Posterior cingulate gyrus (tissue), 11 donors: ENCODE results near the gene HMCN1.
"Not testable (repeated sequence)": the region's sequence is repeated elsewhere in the genome, so short reads cannot be mapped to it uniquely, and the experiment has no call there.

Source experiments
- DNase-seq, 10 donors: peaks; one replicate each; pipeline versions ENCODE4 v3.0.0 to v3.0.0-alpha.2; 2020 to 2021; ENCODE audit warnings: mixed read lengths in 3 of 10
- intact Hi-C: fragments of 100-400 bp; cut with DNase I; formaldehyde crosslinking; loops from one replicate; pipeline ENCODE4 v1.15.1; 2023

HMCN1 gene

DNA sequence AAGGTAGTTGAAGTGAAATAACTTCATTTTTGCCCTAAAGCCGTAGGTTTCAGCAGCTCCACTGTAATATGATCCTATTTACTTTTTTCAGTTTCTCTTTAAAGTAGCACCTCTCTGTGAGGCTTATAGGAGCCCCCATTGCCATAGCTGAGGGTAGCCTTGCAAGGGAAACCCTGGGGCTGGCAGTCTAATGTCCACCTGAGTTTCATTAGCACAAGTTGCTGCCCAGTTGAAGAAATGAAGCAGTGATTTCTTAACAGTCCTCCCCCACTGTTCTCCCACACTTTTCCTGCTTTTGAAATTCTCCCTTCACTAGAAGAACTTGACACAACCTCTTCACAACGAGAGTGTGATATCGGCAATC is 1.5 kb downstream of the HMCN1 start:
- no peak for DNase-seq
- intact Hi-C loops, result no loop called here

DNA sequence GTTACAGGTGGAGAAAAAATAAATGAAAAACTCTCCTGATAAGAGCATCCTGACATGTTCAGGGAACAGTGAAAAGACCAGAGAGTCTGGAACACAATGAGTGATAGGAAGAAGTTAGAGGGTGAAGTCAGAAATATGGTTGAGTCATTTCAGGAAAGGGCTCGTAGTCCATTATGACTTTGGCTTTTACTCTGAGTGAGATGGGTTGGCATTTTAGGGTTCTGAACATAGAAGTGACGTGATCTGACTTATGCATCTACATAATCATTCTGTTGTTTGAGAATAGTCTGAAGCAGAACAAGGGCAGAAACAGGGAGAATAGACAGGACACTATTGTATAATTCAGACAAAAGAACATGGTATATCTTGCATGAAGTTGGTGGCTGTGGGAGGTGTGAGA is 5.8 kb downstream of the HMCN1 start:
- DNase-seq, result no peak
- intact Hi-C loops, result no loop called here

DNA sequence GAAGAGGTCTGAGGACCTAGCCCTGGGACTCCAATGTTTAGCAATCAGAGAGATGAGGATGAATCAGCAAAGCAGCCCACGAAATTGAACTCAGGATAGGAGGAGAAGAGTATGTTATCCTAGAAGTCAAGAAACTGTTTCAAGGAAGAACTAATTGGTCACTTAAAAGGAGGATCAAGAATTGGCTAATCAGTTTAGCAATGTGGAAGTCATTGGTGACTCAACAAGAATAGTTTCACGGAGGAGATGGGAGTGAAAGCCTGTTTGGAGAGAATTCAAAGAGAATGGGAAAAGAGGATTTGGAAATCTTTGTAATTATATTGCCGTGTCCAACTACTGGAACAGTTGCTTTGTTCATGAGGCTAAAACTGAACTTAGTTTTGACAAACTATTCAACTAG is 7.4 kb downstream of the HMCN1 start:
- intact Hi-C loops, result no loop called here
- no peak for DNase-seq

DNA sequence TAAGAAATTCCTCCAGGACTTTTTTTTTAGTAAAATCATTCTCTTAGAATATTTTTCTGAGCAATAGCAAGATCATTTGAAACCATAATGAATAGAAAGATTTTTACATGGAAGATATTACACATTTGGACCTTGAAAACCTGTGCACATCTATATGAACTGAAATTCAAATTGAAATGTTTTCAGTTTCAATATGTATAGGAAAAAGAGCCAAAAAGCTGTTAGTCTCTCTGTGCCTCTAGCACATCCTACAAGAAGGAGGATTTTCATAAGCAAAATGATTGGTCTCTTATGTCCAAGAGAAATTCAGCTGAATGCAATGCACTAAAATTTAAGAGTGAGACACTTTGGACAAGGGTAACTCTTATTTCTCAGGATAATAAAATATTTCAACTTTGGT is 8.2 kb downstream of the HMCN1 start:
- intact Hi-C loops, result no loop called here
- DNase-seq, result no peak

DNA sequence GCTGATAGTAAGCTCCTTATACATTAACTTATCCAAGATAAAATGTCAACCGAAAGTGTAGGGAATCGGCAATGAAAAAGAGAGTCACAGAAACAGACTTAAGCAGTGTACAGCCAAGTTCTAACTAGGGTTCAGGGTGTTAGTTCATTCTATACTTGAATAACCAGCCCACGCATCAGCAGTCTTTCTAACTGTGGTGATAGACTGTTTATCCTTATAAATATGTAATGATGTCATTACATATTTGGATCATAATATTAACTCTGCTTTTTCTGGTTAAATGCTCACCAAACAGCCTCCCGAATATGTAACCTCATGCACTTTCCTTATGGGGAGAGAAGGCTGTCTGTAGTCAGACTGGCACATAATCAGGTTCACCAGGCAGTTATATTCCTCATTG is 11.0 kb downstream of the HMCN1 start:
- intact Hi-C loops, result no loop called here
- no peak for DNase-seq

DNA sequence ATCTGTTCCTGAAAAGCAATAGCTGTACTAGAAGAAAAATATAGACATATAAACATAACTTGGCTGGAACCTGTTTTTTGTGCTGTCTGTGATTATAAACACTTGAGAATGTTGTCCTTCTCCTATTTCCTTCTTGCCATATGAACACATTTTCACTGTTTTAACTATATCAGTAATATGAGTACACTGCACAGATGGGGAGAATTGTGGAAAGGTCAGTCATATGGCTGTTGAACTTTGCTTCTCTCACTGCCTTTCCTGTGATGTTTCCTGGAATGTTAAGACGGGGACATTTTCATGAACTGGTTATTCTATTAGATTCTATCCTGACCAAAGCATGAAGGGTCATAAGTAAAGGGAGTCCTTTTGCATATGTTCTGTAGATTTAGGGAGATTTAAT is 24.9 kb downstream of the HMCN1 start:
- intact Hi-C loops, result no loop called here
- no peak for DNase-seq

DNA sequence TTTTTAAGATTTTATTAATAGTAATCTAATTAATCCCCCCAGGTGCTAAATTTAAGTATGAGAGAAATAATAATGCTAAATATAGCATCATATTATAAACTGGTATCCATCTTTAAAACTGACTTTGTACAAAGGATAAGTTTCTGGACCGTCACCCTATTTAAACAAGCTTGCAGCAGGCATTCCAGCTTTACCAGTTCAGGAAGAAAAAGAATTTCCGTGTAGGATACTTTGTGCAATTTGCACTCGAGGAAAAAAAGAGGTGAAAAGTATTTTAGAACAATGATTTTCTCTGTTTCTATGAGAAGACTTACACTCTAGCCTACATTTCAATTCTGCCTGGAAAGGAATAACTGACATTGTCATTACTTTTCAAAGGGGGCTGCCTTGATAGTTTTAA is 27.6 kb downstream of the HMCN1 start:
- no peak for DNase-seq
- intact Hi-C loops, result no loop called here

DNA sequence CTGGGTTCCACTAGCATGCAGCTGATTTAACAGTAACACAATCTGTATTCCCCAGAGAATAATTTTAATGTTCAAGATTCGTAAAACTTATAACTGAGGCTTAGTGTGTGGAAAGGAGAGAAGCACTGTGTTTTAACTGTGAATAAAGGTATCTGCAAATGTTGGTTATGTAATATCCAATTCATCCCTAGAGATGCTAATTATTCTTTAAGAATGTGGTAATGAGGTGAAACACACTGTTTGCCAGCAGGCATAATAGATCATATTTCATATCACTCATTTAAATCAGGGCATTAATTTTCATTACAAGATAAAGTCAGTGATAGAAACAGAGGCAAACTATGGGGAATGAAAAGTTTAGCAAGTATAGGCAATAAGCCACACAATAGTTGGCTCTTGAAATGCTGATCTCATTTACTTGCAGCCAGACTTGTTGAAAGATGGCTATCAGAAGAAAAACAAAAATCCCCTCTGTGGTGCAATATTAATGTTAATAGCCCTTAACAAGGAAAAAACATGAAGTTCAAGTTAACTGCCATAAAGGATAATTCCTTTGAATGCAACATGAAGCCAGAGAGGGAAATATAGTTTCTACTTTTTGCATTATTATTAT is 33.4 kb downstream of the HMCN1 start:
- intact Hi-C loops, result no loop called here
- no peak for DNase-seq

DNA sequence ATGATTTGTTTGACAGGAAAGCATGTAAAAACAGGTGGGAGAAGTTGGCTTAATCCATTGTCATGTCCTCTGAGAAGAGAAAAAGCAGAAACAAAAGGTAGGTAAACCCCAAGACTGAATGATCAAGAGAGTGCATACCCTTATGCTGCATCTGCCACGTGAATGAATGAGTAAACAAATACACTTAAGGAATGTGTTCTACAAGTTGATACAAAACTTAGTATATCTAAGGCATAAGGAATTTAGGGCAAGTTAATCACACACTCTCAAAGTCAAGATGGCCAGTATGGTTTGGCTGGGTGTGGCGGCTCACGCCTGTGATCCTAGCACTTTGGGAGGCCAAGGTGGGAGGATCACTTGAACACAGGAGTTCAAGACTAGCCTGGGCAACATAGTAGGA is 34.2 kb downstream of the HMCN1 start:
- DNase-seq, result no peak
- intact Hi-C loops, result no loop called here

DNA sequence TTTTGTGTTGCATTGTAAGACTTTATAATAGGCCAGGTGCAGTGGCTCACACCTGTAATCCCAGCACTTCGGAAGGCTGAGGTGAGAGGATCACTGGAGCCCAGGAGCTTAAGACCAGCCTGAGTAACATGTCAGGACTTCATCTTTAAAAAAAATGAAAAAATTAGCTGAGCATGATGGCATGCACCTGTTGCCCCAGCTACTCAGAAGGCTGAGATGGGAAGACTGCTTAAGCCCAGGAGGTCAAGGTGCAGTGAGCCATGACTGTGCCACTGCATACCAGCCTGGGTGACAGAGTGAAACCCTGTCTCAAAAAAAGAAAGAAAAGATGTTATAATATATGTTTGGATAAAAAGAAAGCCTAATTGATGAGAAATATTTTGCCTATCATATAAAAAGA is 34.9 kb downstream of the HMCN1 start:
- intact Hi-C loops, result no loop called here
- DNase-seq, result no peak

DNA sequence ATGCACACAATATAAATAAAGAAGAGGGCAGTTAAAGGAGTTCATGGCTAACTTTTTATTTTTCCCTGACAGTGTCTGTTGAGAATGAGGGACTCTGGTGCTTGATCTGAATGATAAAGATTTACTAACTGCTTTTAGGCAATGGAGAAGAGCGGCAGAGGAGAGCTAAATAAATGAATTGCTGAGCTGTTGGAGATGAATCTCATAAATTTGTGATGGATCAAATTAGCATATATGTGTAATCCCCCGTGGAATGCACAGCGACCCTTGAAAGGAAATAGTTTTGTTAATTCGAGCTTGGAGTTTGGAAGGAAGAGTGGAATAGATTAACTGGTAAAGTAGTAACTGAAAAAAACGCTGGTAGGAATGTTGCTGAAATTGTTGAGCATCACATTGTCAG is 40.2 kb downstream of the HMCN1 start:
- intact Hi-C loops, result no loop called here

DNA sequence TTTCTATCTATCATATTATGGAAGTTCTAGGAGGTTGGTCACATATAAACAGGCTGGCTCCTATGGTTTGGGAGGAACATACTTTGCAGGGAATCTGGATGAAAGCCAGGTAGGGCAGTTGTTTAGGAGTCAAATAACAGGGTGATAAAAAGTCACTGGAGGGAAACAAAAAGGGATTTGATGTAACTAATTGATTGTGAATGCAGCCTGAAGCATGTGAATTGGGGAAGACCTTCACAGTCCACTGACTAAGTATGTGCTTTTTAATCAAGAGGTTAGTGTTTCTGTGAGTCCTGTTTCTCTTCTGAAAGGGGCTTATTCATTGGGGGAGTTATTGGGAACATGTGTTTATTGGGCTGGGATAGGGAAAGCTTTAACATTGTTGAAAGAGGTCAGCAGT is 41.3 kb downstream of the HMCN1 start:
- intact Hi-C loops, result no loop called here
- no peak for DNase-seq

More for the DNA sequence above, 40.2 kb downstream of the HMCN1 start:
- no peak for DNase-seq

DNA sequence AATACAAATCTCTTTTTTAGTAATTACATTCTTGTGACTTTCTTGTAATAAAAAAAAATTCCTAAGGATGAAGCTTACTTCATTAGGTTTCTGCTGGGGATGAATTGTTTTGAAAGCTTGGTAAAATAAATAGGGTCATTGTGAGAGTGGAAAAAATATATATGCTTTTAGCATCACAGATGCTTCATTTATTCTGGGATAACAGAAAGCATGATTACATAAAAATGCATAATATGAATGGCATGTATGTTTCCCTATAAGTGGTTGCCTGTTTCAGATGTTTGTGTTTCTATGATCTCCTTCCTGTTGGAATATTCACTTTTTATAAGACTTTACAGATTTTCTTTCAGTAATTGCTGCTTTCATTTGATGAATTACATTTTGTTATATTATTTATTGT is 42.3 kb downstream of the HMCN1 start:
- intact Hi-C loops, result no loop called here
- no peak for DNase-seq

DNA sequence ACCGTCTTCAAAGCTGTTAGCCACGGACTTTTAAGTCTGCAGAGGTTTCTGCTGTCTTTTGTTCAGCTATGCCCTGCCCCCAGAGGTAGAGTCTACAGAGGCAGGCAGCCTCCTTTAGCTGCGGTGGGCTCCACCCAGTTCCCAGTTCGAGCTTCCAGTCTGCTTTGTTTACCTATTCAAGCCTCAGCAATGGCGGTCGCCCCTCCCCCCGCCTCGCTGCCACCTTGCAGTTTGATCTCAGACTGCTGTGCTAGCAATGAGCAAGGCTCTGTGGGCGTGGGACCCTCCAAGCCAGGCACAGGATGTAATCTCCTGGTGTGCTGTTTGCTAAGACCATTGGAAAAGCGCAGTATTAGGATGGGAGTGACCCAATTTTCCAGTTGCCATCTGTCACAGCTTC is 49.7 kb downstream of the HMCN1 start:
- peak in 2 of 10 donors; percentile 45 to 61 for DNase-seq
- intact Hi-C loops, result not testable (repeated sequence)

DNA sequence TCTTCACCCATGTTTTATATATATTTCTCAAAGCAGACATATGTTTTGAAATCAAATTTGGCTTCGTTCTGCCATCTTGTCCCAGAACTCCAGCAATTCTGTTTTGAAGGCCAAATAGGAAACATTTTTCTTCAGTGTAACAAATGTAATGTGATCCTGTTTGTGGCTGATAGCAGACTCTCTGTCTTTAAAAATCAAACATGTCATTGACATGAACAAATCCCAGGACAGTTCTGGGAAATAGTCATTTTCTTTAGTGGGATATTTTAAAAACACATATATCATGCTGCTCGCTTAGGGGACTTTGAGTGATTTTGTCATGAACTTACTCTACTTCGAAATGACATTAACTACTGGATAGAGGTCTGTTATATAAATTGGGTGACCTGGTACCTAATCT is 51.4 kb downstream of the HMCN1 start:
- DNase-seq, result no peak
- intact Hi-C loops, result no loop called here

DNA sequence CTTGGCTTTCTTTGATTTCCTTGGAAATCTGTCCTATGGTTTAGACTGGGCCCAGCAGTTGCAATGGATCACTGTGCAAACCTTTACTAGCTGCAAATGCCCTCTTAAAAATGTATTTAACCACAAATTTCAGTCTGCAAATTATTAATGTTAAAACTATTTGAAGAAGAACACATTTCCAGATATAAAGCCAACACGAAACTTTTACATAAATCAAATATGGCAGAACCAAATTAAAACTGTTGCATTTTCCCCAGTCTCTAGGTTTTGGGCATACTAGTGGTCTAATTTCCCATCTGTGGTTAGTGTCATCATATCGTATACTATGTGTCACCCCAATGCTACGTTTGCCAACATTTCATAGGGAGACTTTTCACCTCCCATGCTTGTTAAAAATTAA is 52.3 kb downstream of the HMCN1 start:
- intact Hi-C loops, result no loop called here
- no peak for DNase-seq

DNA sequence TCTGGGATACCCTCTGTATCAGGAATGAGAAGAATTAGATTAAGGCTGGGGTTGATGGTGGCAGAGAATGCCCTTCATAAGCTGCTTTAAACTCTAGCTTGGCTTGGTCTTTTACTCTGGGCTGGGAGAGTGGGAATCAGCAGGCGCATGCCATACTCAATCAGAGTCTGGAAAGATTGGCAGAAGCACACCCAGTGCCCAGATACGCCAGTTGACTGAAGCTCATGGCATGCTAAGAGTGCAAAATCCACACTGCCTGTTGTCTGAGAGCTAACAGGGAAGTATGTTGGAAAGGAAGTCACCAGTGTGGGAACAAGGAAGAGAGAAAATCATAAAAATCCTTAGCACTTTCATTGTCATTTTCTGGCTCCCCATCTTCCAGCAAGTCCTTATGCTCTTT is 53.0 kb downstream of the HMCN1 start:
- intact Hi-C loops, result no loop called here
- DNase-seq, result no peak

DNA sequence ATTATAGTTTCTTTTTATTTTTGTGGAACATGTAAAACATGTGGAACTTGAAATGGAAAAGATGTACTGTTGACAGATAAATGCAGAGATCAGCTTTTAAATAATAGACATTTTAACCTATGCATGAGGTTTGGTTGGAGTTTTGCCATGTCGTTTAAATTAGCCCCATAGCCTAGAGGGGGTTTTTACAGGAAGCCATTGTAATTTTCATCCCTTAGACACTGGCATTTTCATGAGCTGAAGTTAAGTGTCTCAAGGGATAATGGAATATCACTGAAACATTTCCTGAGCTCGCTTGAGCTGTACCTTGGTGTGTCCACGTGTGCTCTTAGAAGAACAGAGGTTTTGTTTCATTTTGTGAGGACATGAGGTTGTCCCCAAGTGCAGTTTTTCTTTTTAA is 54.2 kb downstream of the HMCN1 start:
- intact Hi-C loops, result no loop called here
- DNase-seq, result no peak

DNA sequence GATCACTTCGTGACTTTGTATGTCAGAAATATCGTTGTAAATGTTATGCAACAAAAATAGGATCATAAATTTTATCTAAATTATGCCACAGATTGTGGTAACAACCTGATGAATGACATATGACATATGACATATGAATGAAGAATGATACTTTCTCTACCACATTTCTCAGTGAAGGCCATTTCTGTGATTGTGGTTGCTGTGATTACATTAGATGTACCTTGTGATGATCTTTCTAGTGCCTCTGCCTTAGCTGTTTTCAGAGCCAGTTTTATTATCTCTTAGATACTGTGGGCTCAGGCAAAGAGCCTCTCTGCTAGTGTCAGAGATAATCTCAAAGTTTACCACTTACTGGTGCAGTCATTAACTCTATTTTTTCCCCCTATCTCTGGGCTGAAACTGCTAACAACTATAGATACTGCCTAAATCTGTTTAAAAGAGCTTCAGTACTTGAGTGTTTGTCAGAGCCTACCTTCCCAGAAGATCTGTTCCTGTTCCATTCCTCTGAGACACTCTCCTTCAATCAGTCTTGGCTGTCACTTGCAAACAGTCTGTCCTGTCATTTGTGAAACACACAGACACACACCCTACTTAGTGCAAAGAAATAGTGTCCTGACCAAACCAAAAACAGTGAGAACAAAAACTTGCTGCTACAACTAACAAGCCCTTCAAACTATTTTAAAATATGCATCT is 55.5 kb downstream of the HMCN1 start:
- no peak for DNase-seq
- intact Hi-C loops, result no loop called here

DNA sequence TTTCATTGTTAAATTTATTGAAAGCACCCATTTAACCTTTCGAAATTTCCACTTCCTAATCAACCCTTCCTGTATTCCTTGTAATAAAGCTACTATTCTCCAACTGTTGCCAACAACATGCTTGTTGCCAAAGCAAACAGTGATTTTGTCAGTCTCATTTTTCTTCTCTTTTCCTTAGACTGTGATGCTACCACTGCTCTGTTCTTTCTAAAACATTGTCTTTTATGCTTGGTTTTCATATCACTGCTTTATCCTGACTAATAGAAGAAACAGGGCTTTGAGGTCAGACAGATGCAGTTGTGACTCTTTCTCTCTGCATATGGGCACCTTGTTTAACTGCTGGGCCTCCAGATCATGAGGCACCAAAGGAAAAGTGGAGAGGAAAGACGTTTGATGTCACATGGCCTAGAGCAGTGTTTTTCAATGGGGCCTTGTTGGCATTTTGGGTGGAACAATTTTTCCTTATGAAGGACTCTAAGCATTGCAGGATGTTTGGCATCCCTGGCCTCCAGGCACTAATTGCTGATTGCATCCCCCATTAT is 56.1 kb downstream of the HMCN1 start:
- intact Hi-C loops, result no loop called here
- no peak for DNase-seq

DNA sequence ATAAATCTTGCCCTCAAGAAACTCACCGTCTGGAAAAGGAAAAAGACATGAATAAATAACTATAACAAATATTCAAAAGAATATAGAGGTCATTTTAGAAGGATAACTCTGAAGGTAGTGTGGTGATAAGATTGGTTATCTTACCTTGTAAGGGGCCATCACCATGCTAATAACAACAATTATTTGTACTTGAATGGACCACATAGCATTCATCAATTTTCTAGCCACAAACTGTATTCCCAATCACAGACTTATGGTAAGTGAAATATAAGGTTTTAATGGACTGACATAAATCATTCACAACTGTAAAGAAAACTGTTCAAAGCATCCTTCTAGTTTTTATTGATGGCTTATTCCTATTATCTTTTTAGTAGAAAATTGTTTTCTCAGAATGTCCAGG is 57.8 kb downstream of the HMCN1 start:
- intact Hi-C loops, result no loop called here
- DNase-seq, result no peak

DNA sequence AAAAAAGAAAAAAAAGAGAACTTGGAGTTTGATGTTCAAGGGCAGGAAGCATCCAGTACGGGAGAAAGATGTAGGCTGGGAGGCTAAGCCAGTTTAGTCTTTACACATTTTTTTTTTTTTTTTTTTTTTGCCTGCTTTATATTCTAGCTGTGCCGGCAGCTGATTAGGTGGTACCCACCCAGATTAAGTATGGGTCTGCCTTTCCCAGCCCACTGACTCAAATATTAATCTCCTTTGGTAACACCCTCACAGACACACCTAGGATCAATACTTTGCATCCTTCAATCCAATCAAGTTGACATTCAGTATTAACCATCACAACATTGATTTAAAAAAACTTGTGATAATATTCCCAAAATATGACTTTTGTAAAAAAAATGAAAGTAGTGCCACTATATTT is 60.3 kb downstream of the HMCN1 start:
- DNase-seq, intact Hi-C loops: not testable (repeated sequence)

DNA sequence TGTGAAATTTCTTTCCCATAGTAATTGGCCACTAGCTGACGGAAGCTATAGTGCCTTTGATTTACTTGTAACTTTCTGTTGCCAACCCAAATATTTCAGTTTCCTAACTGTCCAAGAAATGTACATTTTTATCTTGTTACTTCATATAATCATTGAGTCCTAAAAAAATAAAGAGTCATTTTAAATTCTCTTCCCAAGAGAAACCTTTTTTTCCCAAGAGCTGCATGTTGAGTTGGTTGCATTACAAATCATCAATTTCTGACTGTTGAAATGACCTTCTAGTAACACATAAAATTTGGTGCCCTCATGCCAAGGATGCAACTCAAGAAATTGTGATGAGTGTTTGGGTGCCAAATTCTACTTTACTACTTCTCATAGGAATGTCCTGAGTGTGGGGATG is 61.0 kb downstream of the HMCN1 start:
- DNase-seq, result no peak
- intact Hi-C loops, result no loop called here
